Measurements from ENCODE around the gene GGTA1.
"Not testable (repeated sequence)": the region's sequence is repeated elsewhere in the genome, so short reads cannot be mapped to it uniquely, and the experiment has no call there.

GGTA1 gene

DNA sequence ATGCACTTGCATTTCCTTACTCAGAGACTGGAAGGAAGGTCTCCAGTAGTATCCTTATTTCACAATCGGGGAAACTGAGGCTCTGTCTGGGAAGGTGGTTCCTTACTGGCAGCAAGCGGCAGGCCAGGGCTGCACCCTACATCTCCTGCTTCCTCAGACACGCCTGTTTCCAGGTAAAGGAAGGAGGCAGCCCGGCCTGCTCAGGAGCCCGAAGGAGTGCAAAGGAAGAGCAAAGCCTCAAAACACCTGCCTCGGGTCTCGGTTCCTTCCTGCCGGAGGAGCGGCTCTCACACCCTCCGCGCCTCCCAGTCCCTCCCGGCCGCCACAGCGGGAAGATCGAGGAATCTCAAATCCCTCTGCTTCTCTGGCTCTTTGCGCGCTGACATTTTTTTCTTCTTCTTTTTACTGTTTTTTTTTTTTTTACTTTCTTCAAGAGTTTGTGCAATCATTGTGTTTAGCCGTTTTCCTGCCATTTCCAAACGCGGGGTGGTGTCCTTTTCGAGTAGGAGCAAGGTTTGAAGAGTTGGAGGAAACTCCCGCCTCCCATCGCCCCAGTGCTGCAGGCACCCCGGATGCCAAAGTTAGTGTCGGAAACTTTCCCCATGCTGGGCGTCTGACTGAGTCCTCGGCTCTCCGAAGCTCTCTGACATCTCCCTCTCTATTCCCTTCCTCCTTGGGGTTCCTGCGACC lies 1.0 kb downstream of the GGTA1 start:
- DNase-seq (ENCODE audit: low read depth): no peak

DNA sequence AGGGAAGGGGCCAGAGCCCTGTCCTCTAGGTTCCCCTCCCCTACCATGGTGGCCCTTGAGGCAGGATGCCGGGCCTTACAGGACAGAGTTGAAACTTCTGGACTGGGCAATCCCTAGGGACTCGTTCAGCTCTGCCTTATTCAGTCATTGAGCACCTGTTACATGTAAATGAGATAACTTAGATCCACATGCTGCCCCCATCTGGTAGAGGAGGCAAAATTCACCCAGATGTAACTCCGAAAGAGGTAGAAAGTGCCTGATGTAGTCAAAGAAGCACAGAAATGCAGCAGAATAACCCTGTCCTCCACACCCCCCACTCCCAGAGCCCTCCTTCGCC lies 1.5 kb downstream of the GGTA1 start:
- DNase-seq (ENCODE audit: low read depth): no peak

DNA sequence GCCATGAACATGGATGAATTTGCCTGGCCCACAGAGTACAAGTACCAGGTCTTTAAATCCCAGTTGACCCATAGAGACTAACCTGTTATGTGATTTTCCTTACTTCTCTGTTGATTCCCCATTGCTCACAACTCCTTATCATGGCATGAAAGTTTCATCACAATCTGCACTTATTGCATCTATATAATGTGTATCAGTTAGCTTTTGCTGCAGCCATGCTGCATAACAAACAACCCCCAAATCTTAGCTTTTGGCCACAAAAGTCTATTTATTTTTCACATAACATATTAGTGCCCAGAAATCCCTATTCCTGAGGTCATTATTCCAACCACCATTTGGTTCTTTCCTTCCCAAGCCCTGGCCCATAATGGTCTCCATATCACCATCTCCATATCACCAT lies 3.7 kb downstream of the GGTA1 start:
- DNase-seq (ENCODE audit: low read depth): no peak

DNA sequence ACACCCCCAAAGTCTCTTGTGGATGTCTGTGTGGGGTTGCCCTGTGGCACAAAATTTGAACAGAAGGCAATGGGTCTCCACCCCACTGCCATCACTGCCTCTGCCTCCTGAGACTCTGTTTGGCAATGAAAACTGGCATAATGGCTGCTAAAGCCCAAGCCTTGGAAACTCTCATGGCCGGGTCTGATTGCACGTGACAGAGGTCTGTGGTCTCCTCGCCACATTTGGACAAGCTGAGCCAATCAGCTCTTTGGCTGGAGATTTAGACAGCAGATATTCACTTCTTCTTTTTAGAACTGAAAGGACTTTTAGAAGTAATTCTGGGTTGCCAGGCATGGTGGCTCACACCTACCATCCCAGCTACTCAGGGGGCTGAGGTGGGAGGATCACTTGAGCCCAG lies 5.5 kb downstream of the GGTA1 start:
- DNase-seq (ENCODE audit: low read depth): no peak

DNA sequence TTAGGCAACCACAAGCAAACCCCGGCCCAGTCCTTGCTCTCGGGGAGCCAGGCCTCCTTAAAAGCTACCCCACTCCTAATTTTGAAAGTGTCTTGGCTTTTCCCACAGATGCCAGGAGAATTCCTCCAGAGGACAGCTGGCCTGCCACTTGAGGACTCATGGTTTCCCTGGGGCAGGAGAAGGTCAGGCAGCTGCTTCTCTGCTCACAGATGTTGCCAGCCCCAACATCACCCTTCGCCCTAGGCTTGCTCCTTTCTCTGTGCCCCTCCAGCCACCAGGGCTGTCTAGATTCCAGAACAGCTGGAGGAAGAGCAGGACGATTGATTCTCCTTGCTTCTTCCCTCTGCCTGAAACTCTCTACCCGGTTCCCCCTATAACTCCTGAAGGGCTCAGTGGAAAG lies 8.5 kb downstream of the GGTA1 start:
- no peak for DNase-seq (ENCODE audit: low read depth)

DNA sequence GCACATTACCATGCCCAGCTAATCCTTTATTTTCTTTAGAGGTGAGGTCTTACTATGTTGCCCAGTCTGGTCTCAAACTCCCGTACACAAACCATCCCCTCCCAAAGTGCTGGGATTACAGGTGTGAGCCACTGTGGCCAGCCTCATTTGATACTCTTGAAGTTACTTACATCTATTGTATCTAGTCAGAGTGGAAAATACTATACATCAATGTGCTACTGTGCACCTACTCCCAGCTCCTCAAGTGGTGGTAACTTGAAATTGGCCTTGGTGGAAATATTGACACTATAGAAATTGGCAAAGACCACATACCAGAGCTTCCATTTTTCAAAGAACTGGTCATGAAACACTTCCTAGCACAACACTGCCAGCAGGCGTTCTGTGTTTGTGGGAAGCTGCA lies 10.3 kb downstream of the GGTA1 start:
- DNase-seq (ENCODE audit: low read depth): no peak

DNA sequence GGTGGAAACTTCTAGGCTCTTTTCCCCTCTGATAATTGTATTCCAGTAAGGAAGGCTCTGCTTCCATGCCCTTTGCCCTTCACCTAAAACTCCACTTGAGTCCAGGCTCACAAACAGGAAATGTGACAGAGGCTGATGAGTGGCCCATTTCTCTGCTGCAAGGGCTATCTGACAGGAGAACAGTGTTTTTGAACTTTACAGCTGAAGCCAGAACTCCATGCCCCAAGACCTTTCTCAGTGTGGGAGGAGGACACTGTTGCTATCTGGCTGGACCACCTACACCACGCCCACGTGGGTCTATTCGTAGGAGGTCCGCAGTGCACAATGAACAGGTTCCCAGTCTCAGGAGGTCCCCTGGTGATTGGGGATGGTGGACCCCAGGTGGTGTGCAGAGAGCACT lies 13.6 kb downstream of the GGTA1 start:
- DNase-seq (ENCODE audit: low read depth): no peak

DNA sequence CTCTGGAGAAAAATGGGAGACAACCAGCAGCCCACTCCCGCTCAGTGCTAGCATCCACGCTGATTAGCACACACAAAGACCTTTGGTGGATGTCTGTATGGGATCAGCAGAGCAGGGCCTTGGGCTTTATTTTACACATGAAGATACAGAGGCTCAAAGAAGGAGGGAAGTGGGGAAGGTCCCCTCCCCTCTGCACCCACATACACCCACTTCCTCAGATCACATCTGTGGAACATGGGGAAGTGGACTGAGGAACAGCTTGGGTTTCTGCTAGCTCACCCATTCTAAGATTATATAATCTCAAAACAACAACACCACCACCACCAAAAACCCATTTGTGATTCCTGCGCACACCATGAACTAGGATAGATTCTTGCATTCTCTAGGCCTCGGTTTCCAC lies 14.0 kb downstream of the GGTA1 start:
- no peak for DNase-seq (ENCODE audit: low read depth)

DNA sequence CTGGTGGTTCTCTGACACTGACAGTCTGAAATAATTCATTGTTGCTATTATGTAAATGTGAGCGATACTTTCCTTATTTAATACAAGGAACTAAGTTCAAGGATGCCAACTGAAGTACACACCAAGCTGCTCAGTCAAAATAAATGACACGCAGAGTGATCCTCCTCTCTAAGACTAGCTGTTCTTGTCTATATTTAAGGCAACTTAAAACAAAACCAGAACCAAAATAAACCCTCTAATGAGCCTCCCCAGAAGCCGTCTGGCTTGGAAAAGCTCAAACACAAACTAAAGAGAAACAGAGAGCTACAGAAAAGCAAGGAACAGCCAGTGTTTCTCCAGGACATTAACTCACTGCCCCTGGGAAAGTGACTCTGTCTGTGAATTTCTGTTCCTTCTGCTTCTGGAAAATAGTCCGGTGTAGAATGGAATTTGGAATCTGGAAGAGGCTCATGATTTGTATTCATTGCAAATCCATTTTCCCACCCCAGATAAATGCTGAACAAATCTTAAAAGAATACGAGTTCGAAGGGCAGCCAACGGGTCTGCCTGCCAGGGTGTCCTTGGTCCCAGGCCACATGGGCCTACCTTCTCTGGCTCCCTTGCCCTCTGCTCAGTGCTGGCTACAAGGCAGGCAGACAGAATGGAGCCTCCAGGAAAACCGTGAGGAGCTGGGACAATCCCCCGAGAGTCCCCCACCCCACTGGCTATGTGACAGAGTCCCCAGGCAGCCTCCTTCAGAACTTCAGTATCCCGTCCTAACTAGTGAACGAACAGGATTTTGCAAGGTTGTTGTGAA lies 14.8 kb downstream of the GGTA1 start:
- no peak for DNase-seq (ENCODE audit: low read depth)

DNA sequence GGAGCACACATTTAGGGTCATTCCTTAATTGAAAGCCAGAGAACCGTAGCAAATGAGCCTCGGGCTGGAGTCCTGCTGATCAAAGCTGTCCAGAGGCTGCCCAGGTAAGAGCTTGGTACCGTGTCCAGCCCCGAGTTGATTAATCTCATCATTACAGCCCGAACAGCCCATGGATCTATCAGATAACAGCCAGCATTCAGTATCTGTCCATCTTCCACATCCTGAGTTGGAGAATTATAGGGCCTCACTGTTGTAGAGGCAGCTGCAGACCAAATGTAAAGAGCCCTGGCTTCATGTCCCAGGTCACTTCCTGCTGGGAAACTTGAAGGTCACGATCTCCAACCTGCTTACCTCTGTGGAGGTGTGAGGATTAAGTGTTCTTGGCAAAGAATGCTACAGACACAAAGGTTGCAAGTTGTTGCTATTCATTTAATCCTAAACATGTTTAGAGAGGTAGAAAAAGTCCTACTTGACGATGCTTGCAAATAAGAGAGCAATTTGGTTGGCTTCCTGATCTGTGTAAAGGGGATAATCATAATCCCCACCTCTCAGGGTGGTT lies 16.1 kb downstream of the GGTA1 start:
- no peak for DNase-seq (ENCODE audit: low read depth)

DNA sequence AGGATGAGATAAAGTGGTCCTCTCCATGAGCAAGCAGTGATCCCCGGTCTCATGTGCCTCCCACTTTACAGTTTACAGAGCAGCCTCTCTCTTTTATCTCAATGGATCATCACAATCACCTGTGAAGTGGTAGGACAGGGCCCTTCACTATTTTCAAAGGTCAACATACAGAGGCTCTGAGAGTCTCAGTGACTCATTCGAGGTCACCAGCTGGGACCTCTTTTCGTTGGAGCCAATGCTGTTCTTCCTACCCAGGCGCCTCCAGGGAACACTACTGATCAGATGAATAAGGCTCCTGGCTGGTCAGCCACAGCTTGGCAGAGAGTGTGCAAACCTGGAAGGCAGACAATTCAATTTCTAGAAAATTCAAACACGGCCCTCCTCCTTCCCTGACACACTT lies 16.6 kb downstream of the GGTA1 start:
- no peak for DNase-seq (ENCODE audit: low read depth)

DNA sequence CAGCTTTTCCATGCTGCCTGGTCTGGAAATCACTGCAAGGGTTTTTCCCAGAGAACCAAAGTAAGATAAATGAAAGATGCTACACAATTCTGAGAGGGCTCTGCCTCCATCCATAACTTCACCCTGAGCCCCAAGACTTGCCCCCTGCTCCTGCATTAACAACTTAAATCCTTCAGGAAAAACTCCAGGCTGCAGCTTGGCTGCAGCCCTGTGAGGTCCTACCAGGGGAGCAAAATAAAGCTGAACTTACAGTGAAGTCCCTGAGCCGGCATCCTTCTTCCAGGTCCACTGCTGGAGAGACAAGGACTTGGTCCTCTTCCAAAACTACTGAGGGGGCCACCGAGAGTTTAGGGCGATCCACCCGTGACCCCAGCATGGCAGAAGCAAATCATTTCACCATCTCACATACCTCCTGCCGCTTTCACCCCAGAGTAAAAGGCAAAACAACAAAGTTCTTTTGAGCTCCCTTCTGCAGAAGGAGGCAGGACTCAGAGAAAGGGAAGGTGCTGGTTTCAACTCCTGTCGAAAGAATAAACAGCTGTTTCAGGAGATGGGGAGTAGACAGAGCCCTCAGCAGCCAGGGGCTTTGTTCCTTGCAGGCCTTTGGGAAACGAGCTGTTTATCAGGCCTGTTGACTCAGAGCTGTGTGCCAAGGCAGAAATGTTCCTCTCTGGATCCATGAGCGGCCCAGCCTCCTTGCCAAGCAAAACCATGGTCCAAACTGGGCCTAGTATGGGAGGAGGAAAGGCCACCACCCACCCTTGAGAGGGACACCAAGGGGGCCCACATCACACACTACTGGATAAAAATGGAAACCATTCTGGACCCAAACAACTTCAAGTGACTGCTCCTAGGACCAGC lies 20.6 kb downstream of the GGTA1 start:
- no peak for DNase-seq (ENCODE audit: low read depth)

DNA sequence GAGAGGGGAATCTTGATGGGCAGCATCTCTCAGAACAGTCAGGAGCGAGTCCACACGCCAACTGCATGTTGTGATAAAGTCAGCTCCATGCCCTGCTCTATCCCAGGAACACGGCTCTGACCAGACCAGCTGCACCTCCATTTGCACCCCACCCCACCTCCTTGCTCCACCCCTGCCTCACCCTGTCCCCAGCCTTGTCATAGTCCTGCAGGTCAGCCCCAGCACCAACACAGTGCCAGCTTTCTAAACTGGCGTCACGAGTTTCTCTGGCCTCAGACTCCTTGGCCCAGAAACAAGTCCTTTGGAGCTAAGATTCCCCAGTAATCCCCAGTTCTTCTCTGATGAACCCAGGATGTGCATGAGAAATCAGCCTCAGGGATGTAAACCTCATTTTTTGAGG lies 23.5 kb downstream of the GGTA1 start:
- no peak for DNase-seq (ENCODE audit: low read depth)

DNA sequence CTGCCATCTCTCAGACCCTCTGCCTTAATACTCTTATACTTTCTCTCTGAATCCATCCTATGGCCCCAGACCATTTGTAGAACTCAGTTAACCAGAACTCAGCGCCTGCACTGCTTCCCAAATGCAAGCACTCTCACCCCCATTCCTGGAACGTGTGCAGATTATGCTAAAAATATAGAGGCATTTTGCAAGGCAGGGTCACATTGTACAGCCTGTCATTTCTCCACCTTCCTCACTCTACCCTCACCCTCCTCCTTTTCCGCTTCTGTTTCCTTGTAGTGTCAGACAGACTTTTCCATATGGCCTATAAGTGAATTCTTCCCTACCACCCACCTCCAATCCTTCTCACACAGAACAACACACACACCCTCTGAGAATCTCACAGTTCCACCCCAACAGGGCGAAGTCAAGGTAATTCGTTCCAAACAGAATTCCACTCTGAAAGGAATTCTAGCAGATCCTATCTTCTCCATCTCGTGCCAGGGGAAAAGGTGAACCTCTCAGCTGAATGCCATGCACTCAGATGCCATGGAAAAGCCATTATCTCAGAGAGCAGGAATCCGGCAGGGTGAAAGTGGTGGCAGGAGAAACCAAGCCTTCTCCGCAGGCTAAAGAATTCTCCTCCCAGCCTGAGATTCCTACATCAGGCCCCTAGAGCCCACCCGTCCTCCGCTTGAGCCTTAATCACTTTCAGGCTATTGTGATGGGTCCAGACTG lies 25.3 kb downstream of the GGTA1 start:
- DNase-seq (ENCODE audit: low read depth): no peak

DNA sequence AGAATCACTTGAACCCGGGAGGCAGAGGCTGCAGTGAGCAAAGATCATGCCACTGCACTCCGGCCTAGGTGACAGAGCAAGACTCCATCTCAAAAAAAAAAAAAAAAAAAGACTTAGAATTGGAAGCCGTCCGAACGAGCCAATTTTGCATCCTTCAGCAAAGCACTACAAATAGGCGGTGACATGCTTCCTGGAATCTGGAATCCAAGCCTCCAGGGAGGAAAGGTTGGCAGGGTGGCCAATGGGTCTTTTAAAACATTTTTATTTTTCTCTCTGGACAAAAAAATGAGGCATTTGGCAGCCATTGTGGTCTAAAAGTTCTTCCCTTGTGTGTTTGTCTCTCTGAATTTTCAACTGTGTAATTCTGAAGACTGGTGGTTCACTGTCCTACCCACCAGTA lies 26.4 kb downstream of the GGTA1 start:
- DNase-seq (ENCODE audit: low read depth): no peak

DNA sequence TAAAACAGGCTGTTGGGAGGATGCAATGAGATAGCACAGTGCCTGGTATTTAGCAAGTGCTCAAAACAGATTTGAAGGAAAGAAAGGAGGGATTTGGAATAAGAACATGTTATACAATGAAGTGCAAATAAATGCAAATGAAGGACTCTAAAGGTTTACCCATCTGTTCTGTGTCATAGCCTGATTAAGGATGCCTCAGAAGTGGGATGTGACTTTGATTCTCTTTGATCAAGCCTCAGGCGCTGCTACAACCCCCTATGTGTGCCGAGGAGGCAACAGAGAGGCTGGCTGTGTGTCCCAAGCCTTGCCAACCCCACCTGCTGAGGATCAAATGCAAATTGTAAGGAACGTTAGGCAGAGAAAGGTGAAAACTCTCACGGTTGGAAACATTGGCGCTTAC lies 27.2 kb downstream of the GGTA1 start:
- no peak for DNase-seq (ENCODE audit: low read depth)

DNA sequence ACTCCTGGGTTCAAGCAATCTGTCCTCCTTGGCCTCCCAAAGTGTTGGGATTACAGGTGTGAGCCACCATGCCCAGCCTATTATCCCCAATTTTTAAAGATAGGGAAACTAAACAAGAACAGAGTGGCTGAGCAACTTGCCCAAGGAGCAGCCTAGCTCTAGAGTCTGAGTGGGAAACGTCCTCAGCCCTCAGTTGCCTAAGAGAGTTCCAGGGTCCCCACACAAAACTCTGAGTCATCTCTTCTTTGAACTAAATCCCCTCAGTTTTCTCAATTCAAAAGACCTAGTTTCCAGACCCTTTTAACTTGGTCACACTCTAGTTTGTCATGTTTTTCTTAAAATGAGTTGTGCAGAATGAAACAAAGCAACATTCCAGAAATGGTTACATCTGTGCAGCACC lies 33.5 kb downstream of the GGTA1 start:
- no peak for DNase-seq (ENCODE audit: low read depth)

DNA sequence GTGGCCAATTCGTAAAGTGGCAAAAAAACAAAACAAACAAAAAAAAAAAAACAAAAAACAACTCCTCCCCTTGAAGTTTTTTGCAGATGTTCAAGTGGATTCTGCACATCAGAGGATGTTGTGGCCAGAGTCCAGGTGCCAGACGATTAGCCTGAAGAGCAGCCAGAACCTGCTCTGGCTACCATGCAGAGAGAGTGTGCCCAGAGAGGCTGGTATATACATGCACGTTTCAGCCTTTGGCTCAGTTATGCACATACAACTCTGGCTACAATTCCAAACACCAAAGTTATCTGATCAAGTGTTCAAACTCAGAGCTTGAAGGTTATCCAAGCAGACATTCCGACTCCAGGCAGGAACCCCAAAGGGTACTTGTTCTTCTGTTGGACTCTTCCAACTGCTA lies 34.7 kb downstream of the GGTA1 start:
- DNase-seq (ENCODE audit: low read depth): no peak

DNA sequence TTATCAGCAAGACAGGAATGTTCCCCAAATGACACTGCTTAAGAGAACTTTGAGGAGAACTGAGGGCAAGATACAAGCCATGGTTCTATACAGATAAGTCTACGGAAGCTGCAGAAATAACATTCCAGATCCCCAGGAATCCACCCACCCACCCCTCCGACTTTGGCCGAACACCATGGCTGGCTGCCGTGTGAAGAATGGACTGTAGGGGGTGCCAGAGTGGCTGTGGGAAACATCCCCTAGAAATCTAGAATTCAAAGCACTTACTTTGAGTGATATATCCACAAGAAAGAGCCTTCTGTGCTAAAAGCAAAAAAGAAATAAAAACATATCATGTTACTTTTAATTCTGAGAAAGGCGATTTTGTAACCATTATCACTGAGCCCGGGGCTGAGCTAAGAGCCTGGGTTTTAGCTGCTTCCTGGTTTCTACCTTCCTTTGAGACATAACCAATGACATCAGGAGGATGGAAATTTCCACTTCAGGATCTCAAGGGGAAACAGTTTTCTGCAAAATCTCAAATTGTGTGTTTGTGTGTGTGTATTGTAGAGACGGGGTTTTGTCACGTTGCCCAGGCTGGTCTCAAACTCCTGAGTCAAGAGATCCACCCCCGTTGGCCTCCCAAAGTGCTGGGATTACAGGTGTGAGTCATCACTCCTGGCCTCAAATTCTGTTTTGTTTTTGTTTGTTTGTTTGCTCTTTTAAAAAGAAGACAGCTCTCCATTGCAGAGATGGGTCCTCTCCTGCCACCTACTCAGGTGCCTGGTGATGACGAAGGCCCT lies 36.4 kb downstream of the GGTA1 start:
- no peak for DNase-seq (ENCODE audit: low read depth)

DNA sequence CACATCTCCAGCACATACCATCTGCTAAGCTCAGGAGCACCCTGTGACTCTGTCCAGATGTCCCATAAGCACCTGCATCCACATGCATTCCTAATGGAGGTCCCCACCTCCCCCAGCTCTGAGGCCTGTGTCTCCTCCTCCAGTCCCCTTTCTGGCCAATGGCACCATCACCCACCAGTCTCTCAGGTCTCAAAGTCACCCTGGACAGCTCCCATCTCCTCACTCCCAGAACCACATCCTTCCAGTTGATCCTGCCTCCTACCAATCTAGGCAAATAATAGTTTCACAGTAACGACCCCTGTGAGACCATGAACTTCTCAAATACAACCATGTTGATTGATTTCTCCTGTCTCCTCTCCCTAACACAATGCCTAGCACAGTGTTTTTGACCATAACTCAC lies 40.1 kb downstream of the GGTA1 start:
- DNase-seq (ENCODE audit: low read depth): no peak

DNA sequence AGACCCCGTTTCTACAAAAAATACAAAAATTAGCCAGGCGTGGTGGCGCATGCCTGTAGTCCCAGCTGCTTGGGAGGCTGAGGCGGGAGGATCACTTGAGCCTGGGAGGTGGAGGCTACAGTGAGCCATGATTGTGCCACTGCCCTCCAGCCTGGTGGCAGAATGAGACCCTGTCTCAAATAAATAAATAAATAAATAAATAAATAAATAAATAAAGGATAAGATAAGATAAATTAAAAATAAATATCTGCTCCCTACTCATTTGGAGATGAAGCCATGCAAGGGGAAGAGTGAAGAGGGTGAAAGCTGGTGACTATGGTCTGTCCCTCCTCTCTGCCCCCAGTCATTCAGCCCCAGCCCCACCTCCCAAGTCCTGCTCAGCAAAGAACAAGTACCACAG lies 41.2 kb downstream of the GGTA1 start:
- not testable (repeated sequence) for DNase-seq (ENCODE audit: low read depth)
